H9 (cell line): ENCODE data around the gene LOXHD1. TPM values are rescaled to one million over a fixed set of nuclear protein-coding genes. Genes with fewer than 3 reads are reported as not detected.

Experiments used
- DNase-seq: peaks from one replicate; pipeline ENCODE4 v3.0.0-alpha.2; 2017
- H2AFZ ChIP-seq: one replicate; pipeline ENCODE4 v1.6.1; 2013; ENCODE audit warnings: mild to moderate bottlenecking, low read length, control low read depth, moderate library complexity
- H2AK5ac ChIP-seq: 2 replicates; pipeline ENCODE4 v1.6.1; 2013; ENCODE audit warnings: low read length, control low read depth, mixed read lengths; ENCODE audit not compliant: insufficient read length
- H2BK120ac ChIP-seq: one replicate; pipeline ENCODE4 v1.6.1; 2013; ENCODE audit warnings: low read depth, mild to moderate bottlenecking, low read length, control low read depth, inconsistent platforms; ENCODE audit not compliant: poor library complexity, severe bottlenecking
- H2BK12ac ChIP-seq: 2 replicates; pipeline ENCODE4 v1.6.1; 2013; ENCODE audit warnings: low read length, control low read depth, mixed read lengths, low read depth; ENCODE audit not compliant: insufficient read length
- H2BK15ac ChIP-seq: 2 replicates; pipeline ENCODE4 v1.6.1; 2013; ENCODE audit warnings: low read depth, low read length, control low read depth
- H2BK20ac ChIP-seq: one replicate; pipeline ENCODE4 v1.6.1; 2013; ENCODE audit warnings: low read depth, mild to moderate bottlenecking, low read length, control low read depth, inconsistent platforms; ENCODE audit not compliant: poor library complexity, severe bottlenecking
- H2BK5ac ChIP-seq: 2 replicates; pipeline ENCODE4 v1.6.1; 2013; ENCODE audit warnings: low read length, control low read depth, mixed read lengths; ENCODE audit not compliant: insufficient read length
- H3K14ac ChIP-seq: 2 replicates; pipeline ENCODE4 v1.6.1; 2013; ENCODE audit warnings: low read length, control low read depth; ENCODE audit not compliant: insufficient read depth
- H3K18ac ChIP-seq: 2 replicates; pipeline ENCODE4 v1.6.1; 2013; ENCODE audit warnings: low read depth, mild to moderate bottlenecking, mixed read lengths, low read length, control low read depth; ENCODE audit not compliant: insufficient read length
- H3K23ac ChIP-seq: 2 replicates; pipeline ENCODE4 v1.6.1; 2013; ENCODE audit warnings: low read length, control low read depth, mixed read lengths, low read depth; ENCODE audit not compliant: insufficient read length
- H3K23me2 ChIP-seq: 2 replicates; pipeline ENCODE4 v1.6.1; 2013; ENCODE audit warnings: low read depth, mild to moderate bottlenecking, mixed read lengths, low read length, control low read depth; ENCODE audit not compliant: insufficient read length, poor library complexity, severe bottlenecking
- H3K27ac ChIP-seq: 2 replicates; pipeline ENCODE4 v1.5.1; 2013; ENCODE audit warnings: low read length, control low read depth, mixed read lengths, low read depth; ENCODE audit not compliant: insufficient read length
- H3K27me3 ChIP-seq: 2 replicates; pipeline ENCODE4 v1.6.1; 2013; ENCODE audit warnings: low read length, control low read depth, inconsistent platforms; ENCODE audit not compliant: insufficient read depth
- H3K4ac ChIP-seq: 2 replicates; pipeline ENCODE4 v1.6.1; 2013; ENCODE audit warnings: low read depth, mild to moderate bottlenecking, control low read depth, inconsistent platforms, low read length, moderate library complexity
- H3K4me1 ChIP-seq: 2 replicates; pipeline ENCODE4 v1.6.1; 2013; ENCODE audit warnings: low read length, control low read depth, inconsistent platforms; ENCODE audit not compliant: insufficient read depth
- H3K4me2 ChIP-seq: 2 replicates; pipeline ENCODE4 v1.6.1; 2013; ENCODE audit warnings: low read length, control low read depth, mixed read lengths; ENCODE audit not compliant: insufficient read length, insufficient read depth
- H3K56ac ChIP-seq: 2 replicates; pipeline ENCODE4 v1.6.1; 2013; ENCODE audit warnings: low read depth, mild to moderate bottlenecking, mixed read lengths, low read length, control low read depth; ENCODE audit not compliant: insufficient read length
- H3K79me1 ChIP-seq: 2 replicates; pipeline ENCODE4 v1.6.1; 2013; ENCODE audit warnings: low read depth, mild to moderate bottlenecking, moderate library complexity, low read length, control low read depth, inconsistent platforms; ENCODE audit not compliant: insufficient read depth, poor library complexity, severe bottlenecking
- H3K79me2 ChIP-seq: 2 replicates; pipeline ENCODE4 v1.6.1; 2013; ENCODE audit warnings: low read length, control low read depth, inconsistent platforms; ENCODE audit not compliant: insufficient read depth
- H3K9ac ChIP-seq: 2 replicates; pipeline ENCODE4 v1.6.1; 2013; ENCODE audit warnings: low read length, control low read depth, mixed read lengths; ENCODE audit not compliant: insufficient read length; ENCODE audit errors: extremely low read depth
- H3K9me3 ChIP-seq: one replicate; pipeline ENCODE4 v1.6.1; 2013; ENCODE audit warnings: low read depth, low read length, inconsistent platforms; ENCODE audit not compliant: control insufficient read depth
- H3T11ph ChIP-seq: one replicate; pipeline ENCODE4 v1.6.1; 2013; ENCODE audit warnings: mild to moderate bottlenecking, low read length, control low read depth, inconsistent platforms
- H4K20me1 ChIP-seq: one replicate; pipeline ENCODE4 v1.6.1; 2013; ENCODE audit not compliant: control insufficient read depth, insufficient read length, insufficient read depth
- H4K5ac ChIP-seq: 2 replicates; pipeline ENCODE4 v1.6.1; 2013; ENCODE audit warnings: low read depth, mild to moderate bottlenecking, mixed read lengths, low read length, control low read depth; ENCODE audit not compliant: insufficient read length
- H4K8ac ChIP-seq: replicated peaks from 2 replicates; pipeline ENCODE4 v1.6.1; 2013; ENCODE audit warnings: low read length, control low read depth, mixed read lengths, low read depth; ENCODE audit not compliant: insufficient read length
- H4K91ac ChIP-seq: 2 replicates; pipeline ENCODE4 v1.6.1; 2013; ENCODE audit warnings: low read depth, mild to moderate bottlenecking, moderate library complexity, mixed read lengths, low read length, control low read depth; ENCODE audit not compliant: insufficient read length
- H3K27ac Mint-ChIP-seq, 3 experiments: 2 replicates in 2 of 3; 3 replicates in 1 of 3; pipeline ENCODE4 v1.8.0; 2020 to 2021; ENCODE audit warnings: mixed read lengths in 3 of 3, mild to moderate bottlenecking in 1 of 3, moderate library complexity in 1 of 3
- H3K27me3 Mint-ChIP-seq: 2 replicates; pipeline ENCODE4 v1.8.0; 2021; ENCODE audit warnings: low read depth, mild to moderate bottlenecking, moderate library complexity, mixed read lengths
- H3K36me3 Mint-ChIP-seq, 3 experiments: 2 replicates in 2 of 3; 3 replicates in 1 of 3; pipeline ENCODE4 v1.8.0; 2020 to 2021; ENCODE audit warnings: low read depth in 3 of 3, mixed read lengths in 3 of 3; ENCODE audit not compliant: insufficient read depth in 1 of 3
- H3K4me1 Mint-ChIP-seq, 2 experiments: 2 replicates each; pipeline ENCODE4 v1.8.0; 2020; ENCODE audit warnings: mixed read lengths in 2 of 2
- H3K4me3 Mint-ChIP-seq, 2 experiments: 2 replicates in 1 of 2; 3 replicates in 1 of 2; pipeline ENCODE4 v1.8.0; 2020 to 2021; ENCODE audit warnings: mild to moderate bottlenecking in 2 of 2, mixed read lengths in 2 of 2, moderate library complexity in 1 of 2
- H3K9me3 Mint-ChIP-seq, 2 experiments: 2 replicates in 1 of 2; 3 replicates in 1 of 2; pipeline ENCODE4 v1.8.0; 2020; ENCODE audit warnings: mild to moderate bottlenecking in 2 of 2, mixed read lengths in 2 of 2, moderate library complexity in 1 of 2
- CTCF ChIP-seq: fragments of 200-600 bp; sonication (generic); conservative IDR thresholded peaks from 3 replicates; pipeline ENCODE4 v1.8.0; 2021; ENCODE audit warnings: antibody characterized with exemption, mild to moderate bottlenecking
- WGBS: extraction: QIAGEN DNeasy Blood & Tissue Kit; methylation state at CpG from one replicate; pipeline ENCODE4 v1.1.7; 2013; ENCODE audit warnings: missing lambda C conversion rate, low lambda C conversion rate, mixed read lengths; ENCODE audit not compliant: insufficient read length; ENCODE audit errors: extremely low coverage; 5-methylcytosine and 5-hydroxymethylcytosine counted together
- total RNA-seq: library from RNA; stranded (reverse); gene quantifications from 2 replicates; pipeline ENCODE4 v1.2.1, GENCODE V29; 2021

The LOXHD1 gene
- total RNA-seq, 1 experiment from 2014 or later, result 0.07 TPM

DNA sequence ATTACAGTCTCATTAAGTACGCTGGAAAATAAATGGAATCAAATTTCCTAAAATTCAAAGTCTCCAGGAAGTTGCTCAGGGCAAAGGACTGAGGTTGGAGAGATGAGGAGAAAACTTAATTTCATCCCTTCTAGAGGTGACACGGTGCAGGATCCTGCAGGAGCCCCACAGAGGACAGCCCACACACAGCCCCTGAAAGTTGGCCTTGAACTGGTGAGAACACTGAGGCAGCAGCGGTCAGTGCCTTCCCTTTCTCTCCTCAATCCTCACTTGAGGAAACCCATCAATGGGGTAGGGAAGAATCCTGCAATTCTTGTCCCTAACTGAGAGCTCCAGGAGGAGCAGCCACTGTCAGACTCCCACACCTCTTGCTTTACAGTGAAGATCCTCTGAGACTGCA, 37.5 kb downstream of the LOXHD1 start:
- no peak overlapping the region for H3K14ac ChIP-seq
- no peaks in the 10 kb centered on the region for H3K9me3 ChIP-seq
- no peaks in the 10 kb centered on the region for H3K4me1 ChIP-seq
- no peak overlapping the region for H4K8ac ChIP-seq
- no peak overlapping the region for H2BK5ac ChIP-seq
- H3K23me2 ChIP-seq, result no peaks in the 10 kb centered on the region
- H3K79me2 ChIP-seq, result no peaks in the 10 kb centered on the region
- Mint-ChIP-seq H3K4me3 (no peak overlapping the region), H3K9me3 (no peaks in the 10 kb centered on the region), H3K4me1 (no peaks in the 10 kb centered on the region), H3K27ac (no peak overlapping the region), H3K27me3 (peaks cover 3% of the 10 kb centered on the region), H3K36me3 (no peaks in the 10 kb centered on the region)
- no peak for DNase-seq
- no peak for TF ChIP-seq CTCF
- no peak overlapping the region for H3K23ac ChIP-seq
- no peak overlapping the region for H2BK20ac ChIP-seq
- H3K27me3 ChIP-seq, result no peaks in the 10 kb centered on the region
- H4K5ac ChIP-seq, result no peak overlapping the region
- H3K9ac ChIP-seq, result no peak overlapping the region
- no peaks in the 10 kb centered on the region for H4K20me1 ChIP-seq
- no peak overlapping the region for H4K91ac ChIP-seq
- no peak overlapping the region for H3K27ac ChIP-seq
- H2BK12ac ChIP-seq, result no peak overlapping the region
- no peak overlapping the region for H3K4ac ChIP-seq
- H3T11ph ChIP-seq, result no peak overlapping the region
- H3K18ac ChIP-seq, result no peak overlapping the region
- no peak overlapping the region for H3K4me2 ChIP-seq
- no peaks in the 10 kb centered on the region for H3K79me1 ChIP-seq
- WGBS, result no CpG with 5 or more reads among the region's 3 CpGs
- H2BK15ac ChIP-seq, result no peak overlapping the region
- H2BK120ac ChIP-seq, result no peak overlapping the region
- H3K56ac ChIP-seq, result no peak overlapping the region
- no peak overlapping the region for H2AFZ ChIP-seq
- H2AK5ac ChIP-seq, result no peak overlapping the region
